OCI-LY1 (cell line): ENCODE results near the gene HNRNPA0.

Source experiments
- EZH2 ChIP-seq: fragments of 200-600 bp; sonication (generic), shearing (Covaris generic); IDR thresholded peaks from 2 replicates; pipeline ENCODE4 v1.8.0; 2017; ENCODE audit warnings: borderline replicate concordance, mixed run types, mild to moderate bottlenecking, antibody characterized with exemption, low read length, moderate library complexity, mixed read lengths
- TF ChIP-seq, protein P1 (sequence below): fragments of 200-600 bp; sonication (generic), shearing (Covaris generic); IDR thresholded peaks from 2 replicates; pipeline ENCODE4 v1.5.1; 2017; ENCODE audit warnings: mild to moderate bottlenecking, antibody characterized with exemption, low read length, moderate library complexity, mixed read lengths

DNA sequence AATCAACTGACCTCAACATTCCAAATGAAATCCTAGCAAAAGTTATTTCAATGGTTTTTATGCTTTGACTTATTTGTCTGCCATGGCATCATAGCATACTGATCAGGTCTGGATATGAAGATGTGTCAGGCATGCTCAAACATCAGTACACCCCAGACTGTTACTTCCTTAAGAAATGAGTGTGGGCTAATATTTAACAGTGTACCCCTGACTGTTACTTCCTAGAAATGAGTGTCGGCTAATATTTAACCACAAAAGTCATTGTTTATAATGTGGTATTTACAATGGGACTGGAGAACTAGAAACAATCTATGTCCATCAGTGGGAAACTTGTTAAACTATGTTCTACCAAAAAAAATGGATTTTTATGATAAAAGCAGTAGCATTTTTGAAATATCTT, 38.1 kb upstream of the HNRNPA0 start:
- TF ChIP-seq, protein P1, sequence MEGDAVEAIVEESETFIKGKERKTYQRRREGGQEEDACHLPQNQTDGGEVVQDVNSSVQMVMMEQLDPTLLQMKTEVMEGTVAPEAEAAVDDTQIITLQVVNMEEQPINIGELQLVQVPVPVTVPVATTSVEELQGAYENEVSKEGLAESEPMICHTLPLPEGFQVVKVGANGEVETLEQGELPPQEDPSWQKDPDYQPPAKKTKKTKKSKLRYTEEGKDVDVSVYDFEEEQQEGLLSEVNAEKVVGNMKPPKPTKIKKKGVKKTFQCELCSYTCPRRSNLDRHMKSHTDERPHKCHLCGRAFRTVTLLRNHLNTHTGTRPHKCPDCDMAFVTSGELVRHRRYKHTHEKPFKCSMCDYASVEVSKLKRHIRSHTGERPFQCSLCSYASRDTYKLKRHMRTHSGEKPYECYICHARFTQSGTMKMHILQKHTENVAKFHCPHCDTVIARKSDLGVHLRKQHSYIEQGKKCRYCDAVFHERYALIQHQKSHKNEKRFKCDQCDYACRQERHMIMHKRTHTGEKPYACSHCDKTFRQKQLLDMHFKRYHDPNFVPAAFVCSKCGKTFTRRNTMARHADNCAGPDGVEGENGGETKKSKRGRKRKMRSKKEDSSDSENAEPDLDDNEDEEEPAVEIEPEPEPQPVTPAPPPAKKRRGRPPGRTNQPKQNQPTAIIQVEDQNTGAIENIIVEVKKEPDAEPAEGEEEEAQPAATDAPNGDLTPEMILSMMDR, result no peak
- TF ChIP-seq EZH2, result no peak
